Measurements from ENCODE around the gene TRAF6. TPM values are rescaled to one million over a fixed set of nuclear protein-coding genes. Genes with fewer than 3 reads are reported as not detected.

The TRAF6 gene
- total RNA-seq, 1 experiment from 2014 or later: 6.6 TPM

DNA sequence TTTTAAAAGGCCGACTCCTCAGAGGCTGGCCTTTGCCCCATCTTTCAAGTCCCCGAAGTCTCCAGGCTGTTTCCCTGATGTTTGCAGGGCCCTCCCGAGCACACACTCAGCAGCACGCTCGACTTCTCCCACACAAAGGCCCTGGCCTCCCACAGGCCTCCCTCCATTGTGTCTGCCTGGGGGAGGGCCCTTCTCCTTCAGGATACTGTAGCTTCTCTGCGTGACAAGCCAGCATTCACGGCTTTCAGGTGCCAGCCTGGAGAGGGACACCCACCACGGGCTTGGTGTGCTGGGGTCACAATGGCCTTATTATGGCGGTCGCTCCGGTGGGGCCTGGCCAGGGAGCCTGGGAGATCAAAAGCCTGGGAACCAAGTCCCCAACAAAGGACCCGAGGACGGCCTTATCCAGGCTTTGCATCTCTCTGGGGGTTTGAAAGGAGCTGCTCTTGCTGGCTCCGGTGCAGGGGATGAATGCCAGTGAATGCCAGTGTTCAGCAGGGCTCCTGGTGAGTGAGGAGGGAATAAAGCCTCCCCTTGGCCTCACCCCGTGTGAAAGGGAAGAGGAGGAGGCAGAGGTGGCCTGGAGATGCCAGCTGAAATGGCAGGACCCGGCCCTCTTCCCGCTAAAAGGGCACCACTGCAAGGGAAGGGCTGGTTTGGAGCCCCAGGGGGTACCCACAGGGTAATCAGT, 55.0 kb downstream of the TRAF6 start:
- Mint-ChIP-seq H3K9me3 (no peaks in the 10 kb centered on the region), H3K4me1 (peaks cover 22% of the 10 kb centered on the region), H3K27me3 (ENCODE audit: low read depth) (no peaks in the 10 kb centered on the region; the same call in 1 of the 2 replicates), H3K4me3 (no peak overlapping the region), H3K36me3 (no peaks in the 10 kb centered on the region), H3K27ac (peak overlapping the region; percentile 70)
- no peak for TF ChIP-seq MLX (CRISPR knock-in tag; IDR thresholded peaks at IDR 0.05)
- TF ChIP-seq ZNF423 (CRISPR knock-in tag; IDR thresholded peaks at IDR 0.05): peak; percentile 82
- TF ChIP-seq, protein P1, sequence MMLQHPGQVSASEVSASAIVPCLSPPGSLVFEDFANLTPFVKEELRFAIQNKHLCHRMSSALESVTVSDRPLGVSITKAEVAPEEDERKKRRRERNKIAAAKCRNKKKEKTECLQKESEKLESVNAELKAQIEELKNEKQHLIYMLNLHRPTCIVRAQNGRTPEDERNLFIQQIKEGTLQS (CRISPR knock-in tag; conservative IDR thresholded peaks at IDR 0.05): no peak
- no peak for TF ChIP-seq ELF4 (CRISPR knock-in tag; IDR thresholded peaks at IDR 0.05; ENCODE audit: low read depth)
- TF ChIP-seq, protein P2, sequence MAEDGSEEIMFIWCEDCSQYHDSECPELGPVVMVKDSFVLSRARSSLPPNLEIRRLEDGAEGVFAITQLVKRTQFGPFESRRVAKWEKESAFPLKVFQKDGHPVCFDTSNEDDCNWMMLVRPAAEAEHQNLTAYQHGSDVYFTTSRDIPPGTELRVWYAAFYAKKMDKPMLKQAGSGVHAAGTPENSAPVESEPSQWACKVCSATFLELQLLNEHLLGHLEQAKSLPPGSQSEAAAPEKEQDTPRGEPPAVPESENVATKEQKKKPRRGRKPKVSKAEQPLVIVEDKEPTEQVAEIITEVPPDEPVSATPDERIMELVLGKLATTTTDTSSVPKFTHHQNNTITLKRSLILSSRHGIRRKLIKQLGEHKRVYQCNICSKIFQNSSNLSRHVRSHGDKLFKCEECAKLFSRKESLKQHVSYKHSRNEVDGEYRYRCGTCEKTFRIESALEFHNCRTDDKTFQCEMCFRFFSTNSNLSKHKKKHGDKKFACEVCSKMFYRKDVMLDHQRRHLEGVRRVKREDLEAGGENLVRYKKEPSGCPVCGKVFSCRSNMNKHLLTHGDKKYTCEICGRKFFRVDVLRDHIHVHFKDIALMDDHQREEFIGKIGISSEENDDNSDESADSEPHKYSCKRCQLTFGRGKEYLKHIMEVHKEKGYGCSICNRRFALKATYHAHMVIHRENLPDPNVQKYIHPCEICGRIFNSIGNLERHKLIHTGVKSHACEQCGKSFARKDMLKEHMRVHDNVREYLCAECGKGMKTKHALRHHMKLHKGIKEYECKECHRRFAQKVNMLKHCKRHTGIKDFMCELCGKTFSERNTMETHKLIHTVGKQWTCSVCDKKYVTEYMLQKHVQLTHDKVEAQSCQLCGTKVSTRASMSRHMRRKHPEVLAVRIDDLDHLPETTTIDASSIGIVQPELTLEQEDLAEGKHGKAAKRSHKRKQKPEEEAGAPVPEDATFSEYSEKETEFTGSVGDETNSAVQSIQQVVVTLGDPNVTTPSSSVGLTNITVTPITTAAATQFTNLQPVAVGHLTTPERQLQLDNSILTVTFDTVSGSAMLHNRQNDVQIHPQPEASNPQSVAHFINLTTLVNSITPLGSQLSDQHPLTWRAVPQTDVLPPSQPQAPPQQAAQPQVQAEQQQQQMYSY (CRISPR knock-in tag; IDR thresholded peaks at IDR 0.05): peak; percentile 74; the same call in 1 of the 2 replicates
- CTCF ChIA-PET: interaction anchor here (1.7 to 2.6 kb wide), 3 partner anchors 14 to 163 kb away, joined by 7 to 14 read pairs (median 7); no protein-coding TSS in a partner anchor
- POLR2A ChIA-PET: no interaction called here
- DNase-seq (ENCODE audit: low spot score) (peak; percentile 21), ATAC-seq (peak; percentile 78)

DNA sequence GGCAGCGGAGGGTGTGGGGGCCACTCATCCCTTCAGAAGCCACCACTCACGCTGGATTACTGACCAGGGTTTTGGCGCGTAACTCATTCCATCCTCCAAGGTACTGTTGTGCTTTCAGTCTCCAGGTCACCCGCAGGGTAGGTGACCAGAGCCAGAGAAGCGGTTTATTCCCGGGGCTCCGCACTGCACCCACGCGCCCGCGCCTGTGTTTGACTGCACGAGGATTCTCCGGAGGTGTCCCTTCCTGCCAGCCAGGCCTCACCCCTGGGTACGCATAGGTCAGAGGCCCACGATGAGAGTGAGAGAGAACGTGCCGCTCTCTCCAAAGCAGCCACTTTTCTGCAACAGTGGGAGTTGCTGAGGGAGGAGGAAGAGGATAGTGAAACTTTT, 55.5 kb downstream of the TRAF6 start:
- CTCF ChIA-PET: interaction anchor here (1.7 to 2.6 kb wide), 3 partner anchors 15 to 162 kb away, joined by 7 to 14 read pairs (median 7); no protein-coding TSS in a partner anchor
- no peaks in the 10 kb centered on the region for H3K36me3 Mint-ChIP-seq
- DNase-seq (ENCODE audit: low spot score) (no peak), ATAC-seq (peak; percentile 38)
- no peaks in the 10 kb centered on the region for H3K9me3 Mint-ChIP-seq
- H3K27ac Mint-ChIP-seq: no peak overlapping the region; the same call in 1 of the 2 replicates
- POLR2A ChIA-PET: no interaction called here
- peaks cover 21% of the 10 kb centered on the region for H3K4me1 Mint-ChIP-seq
- H3K4me3 Mint-ChIP-seq: no peak overlapping the region
- TF ChIP-seq, protein P3, sequence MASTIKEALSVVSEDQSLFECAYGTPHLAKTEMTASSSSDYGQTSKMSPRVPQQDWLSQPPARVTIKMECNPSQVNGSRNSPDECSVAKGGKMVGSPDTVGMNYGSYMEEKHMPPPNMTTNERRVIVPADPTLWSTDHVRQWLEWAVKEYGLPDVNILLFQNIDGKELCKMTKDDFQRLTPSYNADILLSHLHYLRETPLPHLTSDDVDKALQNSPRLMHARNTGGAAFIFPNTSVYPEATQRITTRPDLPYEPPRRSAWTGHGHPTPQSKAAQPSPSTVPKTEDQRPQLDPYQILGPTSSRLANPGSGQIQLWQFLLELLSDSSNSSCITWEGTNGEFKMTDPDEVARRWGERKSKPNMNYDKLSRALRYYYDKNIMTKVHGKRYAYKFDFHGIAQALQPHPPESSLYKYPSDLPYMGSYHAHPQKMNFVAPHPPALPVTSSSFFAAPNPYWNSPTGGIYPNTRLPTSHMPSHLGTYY (CRISPR knock-in tag; IDR thresholded peaks at IDR 0.05): no peak
- H3K27me3 Mint-ChIP-seq (ENCODE audit: low read depth): no peaks in the 10 kb centered on the region; the same call in none of the 2 replicates

DNA sequence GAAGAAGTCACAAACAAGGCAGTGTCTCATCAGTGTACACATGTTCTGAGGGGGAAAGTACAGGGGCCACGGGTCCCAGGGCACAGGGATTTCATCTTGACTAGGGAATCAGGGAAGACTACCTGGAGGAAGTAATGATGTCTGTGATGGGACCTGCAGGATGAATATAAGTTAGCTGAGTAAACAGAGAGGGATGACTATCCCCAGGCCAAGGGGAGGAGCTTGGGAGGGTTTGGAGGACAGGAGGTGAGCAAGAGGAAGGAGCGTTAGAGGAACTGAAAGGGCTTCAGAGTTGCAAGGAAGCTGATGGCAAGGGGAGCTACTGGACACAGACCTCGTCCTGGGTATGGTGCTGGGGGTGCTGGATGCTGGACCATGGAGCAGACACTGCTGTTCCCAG, 56.4 kb downstream of the TRAF6 start:
- no peak overlapping the region for H3K4me3 Mint-ChIP-seq
- no peaks in the 10 kb centered on the region for H3K9me3 Mint-ChIP-seq
- H3K27ac Mint-ChIP-seq: no peak overlapping the region
- POLR2A ChIA-PET: no interaction called here
- TF ChIP-seq TCF7 (CRISPR knock-in tag; IDR thresholded peaks at IDR 0.05; ENCODE audit: low read depth): no peak
- no peak for TF ChIP-seq E2F1 (CRISPR knock-in tag; IDR thresholded peaks at IDR 0.05)
- no peak for TF ChIP-seq NFYB (CRISPR knock-in tag; conservative IDR thresholded peaks at IDR 0.05; ENCODE audit: low read depth)
- TF ChIP-seq ZNF532 (CRISPR knock-in tag; IDR thresholded peaks at IDR 0.05; ENCODE audit: borderline replicate concordance): no peak
- TF ChIP-seq NFE2L1 (CRISPR knock-in tag; IDR thresholded peaks at IDR 0.05): no peak
- no peak for TF ChIP-seq JUN (CRISPR knock-in tag; IDR thresholded peaks at IDR 0.05)
- H3K4me1 Mint-ChIP-seq: peaks cover 21% of the 10 kb centered on the region
- CTCF ChIA-PET: interaction anchor here (0.9 to 2.6 kb wide), 2 partner anchors 16 to 39 kb away, joined by 3 to 14 read pairs; no protein-coding TSS in a partner anchor
- ATAC-seq (no peak), DNase-seq (ENCODE audit: low spot score) (no peak)
- no peaks in the 10 kb centered on the region; the same call in none of the 2 replicates for H3K27me3 Mint-ChIP-seq (ENCODE audit: low read depth)
- no peaks in the 10 kb centered on the region for H3K36me3 Mint-ChIP-seq
